Fibroblast of pulmonary artery (primary cell): ENCODE measurements around the gene ANKRD13A.
"Not testable (repeated sequence)": the region's sequence is repeated elsewhere in the genome, so short reads cannot be mapped to it uniquely, and the experiment has no call there.

ENCODE experiments used
- DNase-seq: peaks from one replicate; pipeline ENCODE4 v3.0.0-alpha.2; 2010; ENCODE audit warnings: low read depth
- H3K4me3 ChIP-seq: replicated peaks from 2 replicates; pipeline ENCODE4 v1.5.1; 2011; ENCODE audit warnings: low read depth, mild to moderate bottlenecking, control low read depth, low read length, moderate library complexity
- CTCF ChIP-seq: IDR thresholded peaks from 2 replicates; pipeline ENCODE4 v1.5.1; 2011; ENCODE audit warnings: mild to moderate bottlenecking, control low read depth, low read length, inconsistent platforms; ENCODE audit errors: missing control alignments

The ANKRD13A gene

DNA sequence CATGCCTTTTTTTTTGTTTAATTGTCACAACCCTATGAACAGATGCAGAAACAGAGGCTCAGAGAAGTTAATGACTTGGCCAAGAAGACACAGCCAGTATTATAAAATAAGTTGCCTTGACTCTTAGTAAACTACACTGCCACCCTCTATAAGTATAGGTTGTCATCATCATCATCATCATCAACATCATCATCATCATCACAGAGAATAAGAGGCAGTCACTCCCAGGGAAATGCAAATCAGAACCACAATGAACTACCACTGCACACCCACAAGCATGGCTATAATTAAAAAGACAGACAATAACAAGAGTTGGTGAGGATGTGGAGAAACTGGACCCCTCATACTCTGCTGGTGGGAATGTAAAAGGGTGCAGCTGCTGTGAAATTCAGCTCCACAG is 72.3 kb downstream of the ANKRD13A start:
- DNase-seq: no peak
- no peak overlapping the region for H3K4me3 ChIP-seq
- TF ChIP-seq CTCF: no peak

DNA sequence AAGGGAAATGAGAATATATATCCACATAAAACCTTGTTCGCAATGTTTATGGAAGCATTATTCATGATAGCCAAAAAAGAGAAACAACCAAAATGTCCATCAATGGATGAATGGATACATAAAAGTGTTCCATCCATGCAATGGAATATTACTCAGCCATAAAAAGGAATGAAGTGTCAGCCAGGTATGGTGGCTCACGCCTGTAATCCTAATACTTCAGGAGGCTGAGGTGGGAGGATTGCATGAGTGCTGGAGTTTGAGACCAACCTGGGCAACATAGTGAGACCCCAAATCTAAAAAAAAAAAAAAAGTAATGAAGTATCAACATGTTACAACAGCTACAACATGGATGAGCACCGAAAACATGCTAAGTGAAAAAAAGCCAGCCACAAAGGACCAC is 72.7 kb downstream of the ANKRD13A start:
- H3K4me3 ChIP-seq: no peak overlapping the region
- no peak for TF ChIP-seq CTCF
- no peak for DNase-seq

DNA sequence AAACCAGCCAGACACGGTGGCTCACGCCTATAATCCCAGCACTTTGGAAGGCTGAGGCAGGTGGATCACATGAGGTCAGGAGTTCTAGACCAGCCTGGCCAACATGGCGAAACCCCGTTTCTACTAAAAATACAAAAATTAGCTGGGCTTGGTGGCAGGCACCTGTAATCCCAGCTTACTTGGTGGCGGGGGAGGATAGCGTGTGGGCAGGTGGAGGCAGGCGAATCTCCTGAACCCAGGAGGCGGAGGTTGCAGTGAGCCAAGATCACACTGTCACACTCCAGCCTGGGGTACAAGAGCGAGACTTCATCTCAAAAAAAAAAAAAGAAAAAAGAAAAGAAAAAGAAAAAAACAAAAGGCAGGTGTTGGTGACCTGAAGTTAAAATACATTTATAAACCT is 73.4 kb downstream of the ANKRD13A start:
- H3K4me3 ChIP-seq, DNase-seq: not testable (repeated sequence)

DNA sequence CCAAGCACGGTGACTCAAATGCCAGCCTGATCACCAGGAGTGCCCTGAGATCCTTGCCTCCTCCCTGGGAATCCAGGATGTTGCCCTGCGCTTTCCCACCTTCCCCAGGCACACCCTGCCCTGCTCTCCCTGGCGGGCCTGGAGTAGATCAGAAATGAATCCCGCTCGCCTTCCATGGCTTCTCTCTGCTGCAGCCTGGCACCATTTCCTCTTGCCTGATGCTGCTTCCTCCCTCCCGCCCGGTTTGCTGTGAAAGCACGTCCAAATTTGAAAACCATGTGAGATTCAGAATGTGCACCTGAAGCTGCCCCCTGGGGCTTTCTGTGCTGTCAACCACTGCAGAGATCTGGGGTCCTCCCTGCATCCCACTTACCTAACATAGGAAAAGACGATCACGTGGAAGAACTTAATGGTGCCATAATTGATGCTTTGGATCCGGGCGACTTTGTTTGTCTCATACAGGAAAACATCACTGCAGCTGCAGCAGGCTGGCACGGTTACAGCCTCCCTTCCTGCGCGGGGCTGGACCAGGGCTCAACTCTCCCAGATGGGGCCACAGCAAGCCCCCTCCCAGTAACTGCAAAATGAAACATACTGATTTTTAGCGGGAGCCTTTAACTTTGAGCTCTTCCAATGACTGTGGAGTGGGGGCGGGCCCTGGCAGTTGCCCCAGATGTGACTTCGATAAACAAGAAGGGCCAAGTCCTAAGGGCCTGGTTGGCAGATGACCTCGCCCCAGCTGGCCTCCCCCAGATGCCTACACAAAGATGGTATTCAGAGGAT is 74.0 kb downstream of the ANKRD13A start:
- TF ChIP-seq CTCF: no peak
- H3K4me3 ChIP-seq: peak overlapping the region; percentile 18
- DNase-seq: no peak

- no peak overlapping the region for H3K4me3 ChIP-seq
- TF ChIP-seq CTCF: no peak
- no peak for DNase-seq
Measured at GRCh38 chr12:110074089-110074488, 74.9 kb downstream of the ANKRD13A start.

DNA sequence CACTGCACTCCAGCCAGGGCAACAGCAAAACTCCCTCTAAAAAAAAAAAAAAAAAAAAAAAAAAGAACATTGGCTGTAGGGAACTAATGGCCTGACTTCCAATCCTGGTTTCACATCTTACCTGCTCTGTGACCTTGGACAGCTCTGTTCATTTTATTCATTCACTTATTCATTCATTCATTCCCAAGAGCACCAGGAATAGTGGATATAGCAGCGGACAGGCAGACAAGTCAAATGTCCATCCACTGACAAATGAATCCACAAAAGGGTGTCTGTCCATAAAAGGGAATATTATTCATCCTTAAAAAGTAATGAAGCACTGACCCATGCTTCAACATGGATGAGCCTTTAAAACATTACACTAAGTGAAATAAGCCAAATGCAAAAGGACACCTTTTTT is 76.7 kb downstream of the ANKRD13A start:
- no peak for TF ChIP-seq CTCF
- no peak overlapping the region for H3K4me3 ChIP-seq
- DNase-seq: no peak

GRCh38 chr12:110077800-110078199 is 78.6 kb downstream of the ANKRD13A start:
- DNase-seq: no peak
- H3K4me3 ChIP-seq: no peak overlapping the region
- TF ChIP-seq CTCF: no peak
